CD4-positive, alpha-beta memory T cell (primary cell): ENCODE results near the gene GTF3C1. TPM values are rescaled to one million over a fixed set of nuclear protein-coding genes. Genes with fewer than 3 reads are reported as not detected.
A peak's percentile ranks its signal among the peaks of the same experiment; 100 is the strongest.

Experiments used
- CTCF ChIA-PET: fragments of 350-600 bp; sonication (Branson Sonifier 250); formaldehyde crosslinking; loops from one replicate; lab custom pipeline; 2021; ENCODE audit warnings: inconsistent platforms; ENCODE audit not compliant: partially characterized antibody; lab: Charles Lee
- POLR2A ChIA-PET: fragments of 350-600 bp; sonication (Branson Sonifier 250); formaldehyde crosslinking; loops from one replicate; lab custom pipeline; 2021; ENCODE audit not compliant: partially characterized antibody; lab: Charles Lee
- DNase-seq, 5 donors: peaks; one replicate each; pipeline versions ENCODE4 v3.0.0 to v3.0.0-alpha.2; 2020 to 2022; ENCODE audit warnings: mixed read lengths in 1 of 5
- H3K27ac ChIP-seq: one replicate; pipeline ENCODE4 v1.7.0; 2013; ENCODE audit warnings: low read depth, low read length
- H3K27me3 ChIP-seq: 2 replicates; pipeline ENCODE4 v1.7.0; 2013; ENCODE audit warnings: mild to moderate bottlenecking, low read length, moderate library complexity; ENCODE audit not compliant: insufficient read depth
- H3K36me3 ChIP-seq: 2 replicates; pipeline ENCODE4 v1.7.0; 2013; ENCODE audit warnings: mild to moderate bottlenecking, low read length, moderate library complexity; ENCODE audit not compliant: insufficient read depth
- H3K4me1 ChIP-seq: 2 replicates; pipeline ENCODE4 v1.7.0; 2013; ENCODE audit warnings: mild to moderate bottlenecking, low read length, moderate library complexity; ENCODE audit not compliant: insufficient read depth
- H3K4me3 ChIP-seq, 2 donors: one replicate each; pipeline ENCODE4 v1.7.0; 2013; ENCODE audit warnings: low read length in 2 of 2, mild to moderate bottlenecking in 1 of 2
- H3K9me3 ChIP-seq, 2 donors: one replicate each; pipeline ENCODE4 v1.7.0; 2013; ENCODE audit warnings: low read length in 2 of 2, control low read depth in 1 of 2; ENCODE audit not compliant: control insufficient read depth in 1 of 2
- H3K27ac Mint-ChIP-seq, 7 donors: one replicate each; pipeline ENCODE4 v1.8.0; 2020 to 2021; ENCODE audit warnings: mixed read lengths in 7 of 7, mild to moderate bottlenecking in 6 of 7, inconsistent platforms in 3 of 7, moderate library complexity in 3 of 7
- H3K27me3 Mint-ChIP-seq, 2 donors: one replicate each; pipeline ENCODE4 v1.8.0; 2020 to 2021; ENCODE audit warnings: mixed read lengths in 2 of 2
- H3K36me3 Mint-ChIP-seq, 2 donors: one replicate each; pipeline ENCODE4 v1.8.0; 2020 to 2021; ENCODE audit warnings: mixed read lengths in 2 of 2, inconsistent platforms in 1 of 2, mild to moderate bottlenecking in 1 of 2
- H3K4me1 Mint-ChIP-seq, 4 donors: one replicate each; pipeline ENCODE4 v1.8.0; 2020 to 2021; ENCODE audit warnings: mixed read lengths in 4 of 4, mild to moderate bottlenecking in 1 of 4
- H3K4me3 Mint-ChIP-seq, 8 donors: one replicate each; pipeline ENCODE4 v1.8.0; 2020 to 2021; ENCODE audit warnings: mixed read lengths in 8 of 8, mild to moderate bottlenecking in 7 of 8, moderate library complexity in 6 of 8, inconsistent platforms in 3 of 8
- H3K9me3 Mint-ChIP-seq, 8 donors: one replicate each; pipeline ENCODE4 v1.8.0; 2020 to 2021; ENCODE audit warnings: mixed read lengths in 8 of 8, mild to moderate bottlenecking in 5 of 8, inconsistent platforms in 3 of 8, moderate library complexity in 1 of 8
- intact Hi-C: fragments of 100-400 bp; cut with micrococcal nuclease; formaldehyde crosslinking; loops from one replicate; pipeline ENCODE4 v1.15.1; 2023
- polyA plus RNA-seq, 2 donors: library from polyadenylated mRNA; unstranded; fragments of 300-500 nt; fragmentation: Illumina TruSeq; gene quantifications; one replicate each; pipeline ENCODE4 v1.2.3, GENCODE V29; 2021
- total RNA-seq, 2 experiments: library from RNA; stranded (reverse); gene quantifications; one replicate each; pipeline ENCODE4 v1.2.3, GENCODE V29; 2021

GTF3C1 gene
- total and polyA plus RNA-seq, 4 experiments from 2014 or later: 4.8 to 53.1 (median 39.5) TPM

GRCh38 chr16:27424772-27425498, 124.8 kb downstream of the GTF3C1 start:
- DNase-seq: no peak
- Histone ChIP-seq H3K36me3 (no peaks in the 10 kb centered on the region), H3K27me3 (no peaks in the 10 kb centered on the region), H3K4me1 (peaks cover 33% of the 10 kb centered on the region), H3K4me3 (no peak overlapping the region), H3K27ac (no peak overlapping the region), H3K9me3 (peaks cover 5 to 13% of the 10 kb centered on the region in 2 donors)
- Mint-ChIP-seq H3K36me3 (peaks cover 52 to 54% of the 10 kb centered on the region in 2 donors), H3K27ac (peak overlapping the region; percentile 14 to 88 (median 71)), H3K4me1 (peaks cover 23 to 42% (median 32%) of the 10 kb centered on the region in 4 donors), H3K27me3 (no peaks in the 10 kb centered on the region), H3K4me3 (peak overlapping the region in 1 of 8 donors; percentile 52), H3K9me3 (peaks cover 0 to 25% (median 20%) of the 10 kb centered on the region in 8 donors)
- CTCF ChIA-PET: no interaction called here
- POLR2A ChIA-PET: interaction anchor here (1.0 to 1.5 kb wide), 3 partner anchors 18 to 23 kb away, joined by 3 to 4 read pairs (median 3); partner anchors contain the start of gene IL21R
- intact Hi-C loops: no loop called here

- Histone ChIP-seq H3K4me3 (no peak overlapping the region), H3K36me3 (no peaks in the 10 kb centered on the region), H3K27me3 (no peaks in the 10 kb centered on the region), H3K9me3 (peaks cover 5 to 13% of the 10 kb centered on the region in 2 donors), H3K4me1 (peaks cover 23% of the 10 kb centered on the region), H3K27ac (no peak overlapping the region)
- Mint-ChIP-seq H3K9me3 (peaks cover 0 to 25% (median 20%) of the 10 kb centered on the region in 8 donors), H3K4me1 (peaks cover 21 to 33% (median 25%) of the 10 kb centered on the region in 4 donors), H3K4me3 (peak overlapping the region in 1 of 8 donors; percentile 35), H3K27me3 (no peaks in the 10 kb centered on the region), H3K27ac (peak overlapping the region in 4 of 7 donors; percentile 4 to 48 (median 14)), H3K36me3 (peaks cover 61 to 63% of the 10 kb centered on the region in 2 donors)
- intact Hi-C loops: no loop called here
- ChIA-PET POLR2A (interaction anchor here (1.2 to 1.7 kb wide), 5 partner anchors 16 to 252 kb away, joined by 3 to 7 read pairs (median 4); partner anchors contain the start of gene IL21R), CTCF (interaction anchor here (0.9 to 1.8 kb wide), 4 partner anchors 14 to 276 kb away, joined by 3 to 6 read pairs (median 4); no protein-coding TSS in a partner anchor)
- no peak for DNase-seq
These were observed 127.6 kb downstream of the GTF3C1 start for GRCh38 chr16:27421961-27422740.

GRCh38 chr16:27417047-27417671, 132.6 kb downstream of the GTF3C1 start:
- Histone ChIP-seq H3K9me3 (peaks cover 0 to 5% of the 10 kb centered on the region in 2 donors), H3K4me1 (peaks cover 27% of the 10 kb centered on the region), H3K27me3 (no peaks in the 10 kb centered on the region), H3K27ac (no peak overlapping the region), H3K36me3 (peaks cover 3% of the 10 kb centered on the region), H3K4me3 (no peak overlapping the region)
- POLR2A ChIA-PET: interaction anchor here (1.6 kb wide), 1 partner anchor 10 kb away, joined by 3 read pairs; no protein-coding TSS in a partner anchor
- H3K4me1 Mint-ChIP-seq: peaks cover 29 to 41% (median 35%) of the 10 kb centered on the region in 4 donors
- H3K9me3 Mint-ChIP-seq: peaks cover 0 to 22% (median 13%) of the 10 kb centered on the region in 8 donors
- peaks cover 50 to 60% of the 10 kb centered on the region in 2 donors for H3K36me3 Mint-ChIP-seq
- H3K27ac Mint-ChIP-seq: peak overlapping the region in 2 of 7 donors; percentile 1 to 48
- intact Hi-C loops: no loop called here
- CTCF ChIA-PET: interaction anchor here (0.7 kb wide), 1 partner anchor 9 kb away, joined by 3 read pairs; no protein-coding TSS in a partner anchor
- no peak for DNase-seq
- H3K4me3 Mint-ChIP-seq: no peak overlapping the region
- H3K27me3 Mint-ChIP-seq: no peaks in the 10 kb centered on the region

GRCh38 chr16:27414788-27415431, 134.8 kb downstream of the GTF3C1 start:
- Mint-ChIP-seq H3K27me3 (no peaks in the 10 kb centered on the region), H3K27ac (peak overlapping the region in 3 of 7 donors; percentile 16 to 47 (median 38)), H3K9me3 (peaks cover 0 to 4% (median 0%) of the 10 kb centered on the region in 8 donors), H3K36me3 (peaks cover 47 to 52% of the 10 kb centered on the region in 2 donors), H3K4me3 (peak overlapping the region in 1 of 8 donors; percentile 56), H3K4me1 (peaks cover 36 to 63% (median 45%) of the 10 kb centered on the region in 4 donors)
- peaks cover 3% of the 10 kb centered on the region for H3K36me3 ChIP-seq
- no peak for DNase-seq
- no peak overlapping the region for H3K27ac ChIP-seq
- H3K4me3 ChIP-seq: no peak overlapping the region
- H3K27me3 ChIP-seq: no peaks in the 10 kb centered on the region
- peaks cover 41% of the 10 kb centered on the region for H3K4me1 ChIP-seq
- ChIA-PET CTCF (interaction anchor here (1.1 kb wide), 1 partner anchor 13 kb away, joined by 6 read pairs; no protein-coding TSS in a partner anchor), POLR2A (interaction anchor here (1.2 to 1.7 kb wide), 3 partner anchors 8 to 37 kb away, joined by 3 to 4 read pairs (median 3); no protein-coding TSS in a partner anchor)
- intact Hi-C loops: no loop called here
- H3K9me3 ChIP-seq: no peaks in the 10 kb centered on the region

- H3K27me3 Mint-ChIP-seq: no peaks in the 10 kb centered on the region
- peaks cover 49% of the 10 kb centered on the region for H3K4me1 ChIP-seq
- no peak overlapping the region for H3K27ac ChIP-seq
- peaks cover 37 to 68% (median 46%) of the 10 kb centered on the region in 4 donors for H3K4me1 Mint-ChIP-seq
- H3K9me3 ChIP-seq: no peaks in the 10 kb centered on the region
- intact Hi-C loops: no loop called here
- peaks cover 0 to 4% (median 0%) of the 10 kb centered on the region in 8 donors for H3K9me3 Mint-ChIP-seq
- peaks cover 3% of the 10 kb centered on the region for H3K36me3 ChIP-seq
- CTCF ChIA-PET: no interaction called here
- H3K4me3 ChIP-seq: no peak overlapping the region
- H3K4me3 Mint-ChIP-seq: peak overlapping the region in 3 of 8 donors; percentile 6 to 69 (median 29)
- H3K36me3 Mint-ChIP-seq: peaks cover 42 to 47% of the 10 kb centered on the region in 2 donors
- H3K27me3 ChIP-seq: no peaks in the 10 kb centered on the region
- POLR2A ChIA-PET: interaction anchor here (0.6 kb wide), 1 partner anchor 11 kb away, joined by 5 read pairs; no protein-coding TSS in a partner anchor
- peak overlapping the region in 3 of 7 donors; percentile 22 to 66 (median 57) for H3K27ac Mint-ChIP-seq
- no peak for DNase-seq
These were observed 135.8 kb downstream of the GTF3C1 start for GRCh38 chr16:27413956-27414355.

- H3K36me3 Mint-ChIP-seq: peaks cover 31 to 44% of the 10 kb centered on the region in 2 donors
- no peak overlapping the region for H3K27ac ChIP-seq
- H3K4me1 ChIP-seq: peaks cover 81% of the 10 kb centered on the region
These were observed 139.0 kb downstream of the GTF3C1 start for GRCh38 chr16:27410761-27411160.

More at GRCh38 chr16:27410761-27411160, 139.0 kb downstream of the GTF3C1 start:
- ChIA-PET CTCF (interaction anchor here (0.9 to 1.3 kb wide), 4 partner anchors 8 to 232 kb away, joined by 3 to 4 read pairs (median 3); partner anchors contain the start of gene IL21R), POLR2A (interaction anchor here (0.6 to 1.3 kb wide), 2 partner anchors 9 to 33 kb away, joined by 3 to 8 read pairs; partner anchors contain the start of gene IL21R)
- intact Hi-C loops: no loop called here
- H3K4me3 ChIP-seq: no peak overlapping the region
- no peaks in the 10 kb centered on the region for H3K36me3 ChIP-seq
- DNase-seq: no peak
- Mint-ChIP-seq H3K9me3 (peaks cover 0 to 4% (median 0%) of the 10 kb centered on the region in 8 donors), H3K4me3 (peak overlapping the region in 5 of 8 donors; percentile 12 to 52 (median 31)), H3K27ac (peak overlapping the region in 3 of 7 donors; percentile 19 to 95 (median 30)), H3K27me3 (no peaks in the 10 kb centered on the region), H3K4me1 (peaks cover 58 to 90% (median 69%) of the 10 kb centered on the region in 4 donors)
- no peaks in the 10 kb centered on the region for H3K9me3 ChIP-seq
- H3K27me3 ChIP-seq: no peaks in the 10 kb centered on the region
